ENCODE results near the gene GPR4.

GPR4 gene

GRCh38 chr19:45547211-45547770 lies 54.7 kb downstream of the GPR4 start:
- DNase-seq, result no peak

GRCh38 chr19:45542234-45542668 lies 59.8 kb downstream of the GPR4 start:
- DNase-seq, result no peak
